HCT116 (cell line): ENCODE results near the gene PLEKHA5. TPM values are rescaled to one million over a fixed set of nuclear protein-coding genes. Genes with fewer than 3 reads are reported as not detected.

Source experiments
- ATAC-seq: fragments of 200-7000 bp; cut with Tn5 transposase; 2 replicates; pipeline ENCODE4 v1.9.1; 2020; ENCODE audit warnings: mild to moderate bottlenecking, moderate library complexity
- BruUV-seq: library from RNA; stranded (reverse); fragments of 400-500 nt; replicated peaks from 2 replicates; lab custom pipeline; 2021; lab: Mats Ljungman, UMichigan
- CTCF ChIA-PET: fragments of 300-600 bp; sonication (Branson Sonifier 250); formaldehyde crosslinking; loops from one replicate; lab custom pipeline; 2021; ENCODE audit warnings: antibody characterized with exemption; lab: Charles Lee
- POLR2A ChIA-PET: fragments of 300-600, 350-600 bp; sonication (Branson Sonifier 250); formaldehyde crosslinking; loops from one replicate; lab custom pipeline; 2021; ENCODE audit warnings: antibody characterized with exemption; lab: Charles Lee
- RAD21 ChIA-PET, 2 experiments: fragments of 300-600 bp; sonication (Branson Sonifier 250); formaldehyde crosslinking; loops; one replicate each; lab custom pipeline; 2023; ENCODE audit warnings: low total read pairs in 2 of 2; ENCODE audit not compliant: uncharacterized antibody in 2 of 2, unreplicated experiment in 2 of 2, low non-redundant PET in 1 of 2; lab: Charles Lee
- DNase-seq: peaks from one replicate; pipeline ENCODE4 v3.0.0-alpha.2; 2010; ENCODE audit warnings: low read depth, low spot score
- H2AFZ ChIP-seq: fragments of 200-600 bp; shearing (Covaris generic), sonication (generic); 2 replicates; pipeline ENCODE4 v1.6.1; 2017; ENCODE audit warnings: low read depth, mixed run types, mixed read lengths, antibody characterized with exemption, low read length; ENCODE audit not compliant: poor library complexity, severe bottlenecking
- H3K27ac ChIP-seq: 2 replicates; pipeline ENCODE4 v1.5.1; 2012; ENCODE audit warnings: low read depth, low read length
- H3K27me3 ChIP-seq: fragments of 200-600 bp; sonication (generic); 2 replicates; pipeline ENCODE4 v1.6.1; 2016; ENCODE audit warnings: mixed run types, low read length, mixed read lengths; ENCODE audit not compliant: insufficient read depth
- H3K36me3 ChIP-seq, 2 experiments: fragments of 200-500 bp in 1 of 2; fragments of 200-600 bp in 1 of 2; sonication (Bioruptor generic) in 1 of 2; sonication (generic) in 1 of 2; 2 replicates each; pipeline versions ENCODE4 v1.5.1 to v1.6.1; 2014 to 2016; ENCODE audit warnings: low read length in 2 of 2, inconsistent platforms in 1 of 2, mixed read lengths in 1 of 2, mixed run types in 1 of 2; ENCODE audit not compliant: insufficient read depth in 2 of 2, control insufficient read depth in 1 of 2
- H3K4me1 ChIP-seq, 2 experiments: fragments of 200-600 bp in 1 of 2; sonication (generic) in 1 of 2; 2 replicates each; pipeline versions ENCODE4 v1.5.1 to v1.6.1; 2012 to 2017; ENCODE audit warnings: low read length in 2 of 2, inconsistent platforms in 1 of 2, mild to moderate bottlenecking in 1 of 2, mixed read lengths in 1 of 2, mixed run types in 1 of 2, moderate library complexity in 1 of 2; ENCODE audit not compliant: insufficient read depth in 2 of 2, control insufficient read depth in 1 of 2
- H3K4me2 ChIP-seq: fragments of 200-600 bp; sonication (generic); 2 replicates; pipeline ENCODE4 v1.6.1; 2017; ENCODE audit warnings: mixed run types, low read length, mixed read lengths
- H3K4me3 ChIP-seq, 2 experiments: fragments of 200-600 bp in 1 of 2; sonication (generic) in 1 of 2; replicated peaks in 1 of 2; 2 replicates each; pipeline ENCODE4 v1.5.1; 2011 to 2016; ENCODE audit warnings: low read length in 2 of 2, control low read depth in 1 of 2, low read depth in 1 of 2, mild to moderate bottlenecking in 1 of 2, mixed read lengths in 1 of 2, mixed run types in 1 of 2
- H3K79me2 ChIP-seq: fragments of 200-600 bp; sonication (generic); 2 replicates; pipeline ENCODE4 v1.6.1; 2017; ENCODE audit warnings: mild to moderate bottlenecking, mixed run types, low read length, moderate library complexity, mixed read lengths; ENCODE audit not compliant: insufficient read depth
- H3K9ac ChIP-seq: fragments of 200-600 bp; sonication (generic); 2 replicates; pipeline ENCODE4 v1.6.1; 2016; ENCODE audit warnings: low read length, mixed read lengths
- H3K9me2 ChIP-seq: fragments of 200-600 bp; sonication (generic), shearing (Covaris generic); 2 replicates; pipeline ENCODE4 v1.6.1; 2017; ENCODE audit warnings: mixed run types, mild to moderate bottlenecking, moderate library complexity; ENCODE audit not compliant: insufficient read depth
- H3K9me3 ChIP-seq, 2 experiments: fragments of 200-500 bp in 1 of 2; fragments of 200-600 bp in 1 of 2; sonication (Bioruptor generic) in 1 of 2; sonication (generic) in 1 of 2; 2 replicates each; pipeline ENCODE4 v1.6.1; 2014 to 2017; ENCODE audit warnings: low read length in 2 of 2, mixed read lengths in 2 of 2, inconsistent platforms in 1 of 2, low read depth in 1 of 2, mild to moderate bottlenecking in 1 of 2, mixed run types in 1 of 2, moderate library complexity in 1 of 2; ENCODE audit not compliant: control insufficient read depth in 1 of 2, insufficient read depth in 1 of 2
- H4K20me1 ChIP-seq: fragments of 200-600 bp; sonication (generic), shearing (Covaris generic); 2 replicates; pipeline ENCODE4 v1.6.1; 2017; ENCODE audit warnings: mixed run types, mild to moderate bottlenecking, moderate library complexity; ENCODE audit not compliant: insufficient read depth
- CBX3 ChIP-seq: IDR thresholded peaks from 2 replicates; pipeline ENCODE4 v1.6.1; 2012; ENCODE audit warnings: low read depth
- CEBPB ChIP-seq: IDR thresholded peaks from 2 replicates; pipeline ENCODE4 v1.6.1; 2012; ENCODE audit warnings: low read depth
- CTCF ChIP-seq, 3 experiments: fragments of 200-600 bp in 1 of 3; sonication (generic) in 1 of 3; IDR thresholded peaks in 2 of 3; conservative IDR thresholded peaks in 1 of 3; 2 replicates each; pipeline ENCODE4 v1.5.1; 2012 to 2017; ENCODE audit warnings: low read depth in 2 of 3, low read length in 2 of 3, antibody characterized with exemption in 1 of 3, borderline replicate concordance in 1 of 3, control low read depth in 1 of 3, mild to moderate bottlenecking in 1 of 3, mixed read lengths in 1 of 3, mixed run types in 1 of 3, moderate library complexity in 1 of 3; ENCODE audit not compliant: insufficient read depth in 1 of 3
- FOSL1 ChIP-seq: IDR thresholded peaks from 2 replicates; pipeline ENCODE4 v1.6.1; 2012; ENCODE audit warnings: low read depth
- RAD21 ChIP-seq: IDR thresholded peaks from 2 replicates; pipeline ENCODE4 v1.6.1; 2012; ENCODE audit warnings: low read depth, mild to moderate bottlenecking
- SIN3A ChIP-seq: IDR thresholded peaks from 2 replicates; pipeline ENCODE4 v1.6.1; 2012; ENCODE audit warnings: low read depth
- SP1 ChIP-seq: IDR thresholded peaks from 2 replicates; pipeline ENCODE4 v1.6.1; 2012; ENCODE audit warnings: low read depth
- ZBTB33 ChIP-seq: IDR thresholded peaks from 2 replicates; pipeline ENCODE4 v1.6.1; 2011; ENCODE audit warnings: mild to moderate bottlenecking, low read length, moderate library complexity; ENCODE audit not compliant: insufficient replicate concordance; ENCODE audit errors: extremely low read depth
- intact Hi-C: fragments of 100-400 bp; cut with micrococcal nuclease; formaldehyde crosslinking; loops from 2 replicates; pipeline ENCODE4 v1.10.0; 2022
- total RNA-seq: library from RNA; stranded (reverse); gene quantifications from one replicate; pipeline ENCODE4 v1.2.1, GENCODE V29; 2021; ENCODE audit not compliant: unreplicated experiment

Gene PLEKHA5
- total RNA-seq, 1 experiment from 2014 or later = 18.9 TPM

- Histone ChIP-seq H3K9me2 (no peaks in the 10 kb centered on the region), H3K9me3 (no peaks in the 10 kb centered on the region), H3K36me3 (no peaks in the 10 kb centered on the region), H3K79me2 (peaks cover 37% of the 10 kb centered on the region), H3K27me3 (no peaks in the 10 kb centered on the region), H3K9ac (no peak overlapping the region), H4K20me1 (no peaks in the 10 kb centered on the region), H3K4me1 (no peaks in the 10 kb centered on the region), H2AFZ (no peak overlapping the region), H3K4me3 (no peak overlapping the region), H3K4me2 (no peak overlapping the region), H3K27ac (no peak overlapping the region)
- BruUV-seq = no TSS peak
- no peak for TF ChIP-seq CBX3
- TF ChIP-seq SIN3A = no peak
- TF ChIP-seq RAD21 = no peak
- TF ChIP-seq ZBTB33 = no peak
- TF ChIP-seq CEBPB = no peak
- no peak for TF ChIP-seq SP1
- no peak for TF ChIP-seq FOSL1
- no peak for TF ChIP-seq CTCF (IDR thresholded peaks at IDR 0.05 in 2 of 3, conservative IDR thresholded peaks at IDR 0.05 in 1 of 3; ENCODE audit: borderline replicate concordance in 1 of 3, insufficient read depth in 1 of 3, low read depth in 2 of 3, low read length in 2 of 3)
- ChIA-PET POLR2A (no interaction called here), CTCF (no interaction called here), RAD21 (no interaction called here)
- intact Hi-C loops = no loop called here
- DNase-seq (no peak), ATAC-seq (no peak)
These were observed 62.0 kb downstream of the PLEKHA5 start for GRCh38 chr12:19191563-19191962.
